HG03521 (cell line): Measurements from ENCODE around the gene CCDC187.

Experiments
- ATAC-seq: cut with Tn5 transposase; IDR thresholded peaks from one replicate; pipeline ENCODE4 v1.9.1; 2021; ENCODE audit warnings: mild to moderate bottlenecking, moderate library complexity; ENCODE audit not compliant: unreplicated experiment

Gene CCDC187

DNA sequence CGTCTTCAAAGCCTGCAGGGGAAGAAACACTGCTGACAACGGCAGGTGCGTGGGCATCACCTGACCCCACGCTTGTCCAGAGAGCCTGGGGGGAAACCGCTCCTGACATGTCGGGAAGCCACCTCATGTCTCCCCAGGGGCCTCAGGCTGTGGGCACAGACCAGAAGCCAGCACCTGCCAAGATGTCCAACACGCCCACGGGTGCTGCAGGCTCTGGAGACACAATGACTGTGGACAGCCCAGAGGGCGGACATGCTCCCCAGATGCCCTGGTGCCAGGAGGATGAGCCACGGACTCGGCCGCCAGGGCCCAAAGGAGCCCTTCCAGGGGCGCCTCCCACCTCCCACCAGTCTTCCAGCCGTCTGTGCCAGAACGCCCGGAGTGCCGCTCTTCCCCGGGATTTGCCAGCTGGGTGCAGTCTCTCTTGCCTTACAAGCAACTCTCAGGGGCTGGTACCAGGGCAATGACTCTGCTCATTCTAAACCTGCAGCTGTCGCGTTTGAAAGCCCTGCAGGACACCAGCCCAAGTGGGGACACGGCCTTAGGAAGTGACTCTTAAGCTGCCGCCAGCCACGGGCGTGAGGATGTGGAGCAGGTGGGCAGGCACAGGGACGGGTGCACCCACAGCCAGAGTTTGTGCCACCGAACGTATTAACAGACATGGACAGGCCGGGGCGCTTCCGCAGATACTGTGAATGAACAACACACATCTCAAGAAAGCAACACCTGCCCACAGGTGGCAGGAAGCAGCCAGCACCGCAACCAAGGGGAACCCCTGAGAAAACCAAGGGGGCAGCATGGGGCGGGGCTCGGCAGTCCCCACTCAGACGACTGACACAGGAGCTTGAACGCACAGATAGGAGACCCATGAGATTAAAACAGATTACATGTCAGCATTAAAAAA lies 92.2 kb downstream of the CCDC187 start:
- no peak for ATAC-seq

- ATAC-seq = no peak
Measured at GRCh38 chr9:136211006-136211405, 92.9 kb downstream of the CCDC187 start.

GRCh38 chr9:136210276-136210675 lies 93.6 kb downstream of the CCDC187 start:
- no peak for ATAC-seq

DNA sequence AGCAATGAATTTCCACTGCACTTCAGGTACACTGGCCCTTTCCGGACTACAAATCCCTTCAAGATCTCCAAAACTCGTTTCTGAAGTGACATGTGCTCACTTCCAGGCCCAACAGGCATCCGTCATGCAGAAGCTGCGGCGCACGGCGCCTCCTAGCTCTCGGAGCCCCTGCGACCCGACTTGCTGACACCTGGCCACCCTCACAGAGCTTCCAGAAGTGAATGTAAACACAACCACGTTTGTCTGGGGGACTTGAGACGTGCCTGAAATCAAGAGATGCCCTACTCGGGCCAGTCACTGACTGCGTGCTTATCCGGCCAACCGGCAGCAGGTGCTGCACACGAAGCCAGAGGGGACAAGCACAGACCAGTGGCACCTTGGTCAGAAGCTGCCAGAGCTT lies 94.1 kb downstream of the CCDC187 start:
- ATAC-seq = no peak

DNA sequence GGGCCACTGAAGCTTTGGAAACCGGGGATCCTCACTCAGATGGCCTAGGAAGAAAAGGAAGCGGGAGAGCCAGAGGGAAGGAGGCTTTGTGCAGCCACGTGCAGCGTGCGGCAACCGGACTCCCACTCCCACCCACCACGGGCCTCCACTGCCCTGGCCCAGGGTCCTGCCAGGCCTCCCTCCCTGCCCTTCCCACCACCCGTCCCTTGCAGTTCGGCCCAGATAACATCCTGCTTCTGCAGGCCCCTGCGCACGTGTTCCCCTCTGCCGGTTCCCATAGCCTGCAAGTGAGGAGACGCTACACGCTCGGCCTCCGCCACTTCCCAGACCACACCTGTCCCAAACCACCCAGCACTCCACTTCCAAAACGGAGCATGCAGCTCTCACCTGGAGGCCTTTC lies 94.7 kb downstream of the CCDC187 start:
- no peak for ATAC-seq

DNA sequence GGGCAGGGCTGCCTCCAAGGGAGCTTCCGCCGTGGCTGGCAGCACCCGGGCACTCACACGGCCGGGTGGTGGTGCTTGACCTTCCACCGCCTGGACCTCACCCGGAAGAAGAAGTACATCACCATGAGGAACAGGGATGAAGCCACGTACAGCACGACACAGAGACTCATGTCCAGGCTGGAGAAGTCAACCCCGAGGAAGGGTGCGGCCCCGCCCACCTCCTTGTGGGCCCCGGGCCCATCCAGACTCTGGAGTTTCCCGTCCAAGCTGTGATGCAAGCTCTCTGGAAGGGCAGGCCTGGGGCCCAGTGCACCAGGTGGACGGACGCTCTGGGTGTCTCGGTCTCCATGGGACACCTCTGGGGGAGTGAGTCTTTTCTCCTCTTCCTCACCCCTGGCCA lies 95.2 kb downstream of the CCDC187 start:
- no peak for ATAC-seq

- ATAC-seq = no peak
Measured at GRCh38 chr9:136207616-136208015, 96.3 kb downstream of the CCDC187 start.

DNA sequence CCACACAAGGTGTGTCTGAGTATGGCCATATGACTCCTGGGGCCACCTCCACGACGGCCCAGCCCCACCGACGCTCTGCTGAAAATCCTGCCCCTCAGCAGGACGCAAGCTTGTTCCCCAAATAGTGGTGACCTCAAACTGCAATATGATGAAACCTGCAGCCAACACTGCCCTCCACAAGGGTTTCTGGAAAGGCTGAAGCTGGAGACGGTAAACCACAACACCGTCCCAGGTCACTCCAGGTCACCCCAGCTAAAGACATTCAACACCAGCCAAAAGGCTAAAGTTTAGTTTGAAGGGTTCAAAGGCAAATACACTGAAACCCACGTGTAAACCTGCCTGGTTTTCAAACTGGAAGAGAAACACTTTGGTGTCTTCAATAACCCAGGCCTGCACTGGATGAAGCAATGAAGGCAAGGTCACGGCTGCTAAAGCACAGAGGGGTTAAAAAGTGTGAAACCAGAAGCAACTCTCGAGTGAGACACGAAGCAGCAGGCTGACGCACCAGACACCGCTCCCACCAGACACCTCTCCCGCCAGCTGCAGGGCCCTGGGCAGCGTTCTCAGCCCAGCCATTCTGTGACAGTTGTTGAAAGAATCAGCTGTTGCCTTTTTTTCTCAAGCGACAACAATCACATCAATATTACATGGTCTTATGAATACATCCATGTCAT lies 97.2 kb downstream of the CCDC187 start:
- no peak for ATAC-seq

- no peak for ATAC-seq
Measured at GRCh38 chr9:136205707-136205992, 98.2 kb downstream of the CCDC187 start.

DNA sequence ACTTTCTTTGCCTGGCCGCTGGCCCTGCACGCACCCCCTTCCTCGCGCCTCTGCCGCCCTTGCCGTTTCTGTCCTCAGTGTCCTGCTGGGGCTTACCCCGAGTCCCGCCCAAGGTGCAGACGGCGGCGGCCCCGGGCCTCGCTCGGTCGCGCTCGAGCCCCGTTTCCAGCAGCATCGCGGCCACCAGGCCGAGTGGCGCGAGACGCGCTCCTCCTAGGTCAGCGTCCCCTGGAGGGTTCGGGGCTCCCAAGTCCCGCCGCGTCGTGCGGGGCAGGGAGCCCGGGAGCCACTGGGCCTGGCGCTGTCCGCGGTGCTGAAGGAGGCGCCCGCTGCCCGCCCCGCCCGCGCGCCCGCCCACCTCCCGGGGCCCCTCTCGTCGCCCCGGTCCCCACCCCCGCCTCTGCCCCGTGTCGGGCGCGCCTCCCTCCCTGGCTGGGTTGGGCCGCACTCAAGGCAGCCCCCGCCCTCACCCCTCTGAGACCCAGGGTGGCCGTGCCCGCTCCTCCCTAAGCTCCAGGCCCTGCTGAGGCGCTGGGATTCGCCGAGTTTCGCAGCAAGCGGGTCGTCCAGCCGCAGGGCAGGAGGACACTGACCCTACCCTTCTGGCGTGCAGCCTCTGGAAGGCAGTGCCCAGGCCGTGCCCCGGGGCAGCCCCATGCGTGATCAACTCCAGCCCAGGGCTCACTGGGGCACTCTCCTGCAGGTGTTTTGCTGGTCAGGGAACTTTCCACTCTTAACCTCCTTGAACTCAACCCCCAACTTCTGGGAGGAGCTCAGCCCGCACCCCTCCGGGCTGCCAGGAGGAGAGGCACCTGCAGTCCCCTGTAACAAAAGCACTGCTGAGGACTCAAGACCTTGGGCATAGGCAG lies 98.8 kb downstream of the CCDC187 start, which contains the start of gene LHX3:
Gene LHX3, minus strand, starts transcription at position 291 of the 869 bp plus-strand sequence. Its CDS starts 116 bp downstream, at position 175.
- ATAC-seq = no peak

GRCh38 chr9:136204145-136204805 lies 99.6 kb downstream of the CCDC187 start:
- ATAC-seq = no peak

GRCh38 chr9:136203408-136204144 lies 100.3 kb downstream of the CCDC187 start:
- no peak for ATAC-seq

GRCh38 chr9:136202454-136203407 lies 101.2 kb downstream of the CCDC187 start:
- ATAC-seq = no peak

GRCh38 chr9:136201609-136202453 lies 102.1 kb downstream of the CCDC187 start:
- no peak for ATAC-seq

DNA sequence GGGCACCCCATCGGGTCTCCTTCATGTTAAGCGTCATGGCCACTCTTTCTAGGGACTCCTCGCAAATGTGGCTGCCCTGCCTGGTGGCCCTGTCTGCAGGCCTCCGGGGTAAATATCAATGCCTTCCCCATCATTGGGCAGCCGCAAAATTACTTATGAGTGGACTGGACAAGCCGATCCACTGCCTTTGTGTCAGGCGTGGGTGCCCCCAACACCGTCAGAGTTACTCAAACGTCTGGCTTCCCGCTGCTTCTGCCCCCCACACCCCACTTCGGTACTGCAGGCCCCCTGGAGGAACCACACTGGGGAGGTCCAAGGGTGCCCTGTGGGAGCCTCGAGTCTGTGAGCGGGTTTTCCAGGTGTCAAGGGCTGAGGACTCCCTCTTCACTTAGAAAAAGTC lies 102.7 kb downstream of the CCDC187 start:
- ATAC-seq = no peak

- no peak for ATAC-seq
Measured at GRCh38 chr9:136200424-136200823, 103.5 kb downstream of the CCDC187 start.
